Ishikawa (cell line): ENCODE data around the gene PXN.

Source experiments
- CEBPB ChIP-seq: IDR thresholded peaks from 2 replicates; pipeline ENCODE4 v1.6.1; 2012
- CREB1 ChIP-seq: IDR thresholded peaks from 2 replicates; pipeline ENCODE4 v1.6.1; 2012; ENCODE audit warnings: low read depth
- NFIC ChIP-seq: IDR thresholded peaks from 2 replicates; pipeline ENCODE4 v1.6.1; 2012
- TEAD4 ChIP-seq: IDR thresholded peaks from 2 replicates; pipeline ENCODE4 v1.6.1; 2012
- TF ChIP-seq, protein P1 (sequence below): IDR thresholded peaks from 2 replicates; pipeline ENCODE4 v1.6.1; 2012; ENCODE audit warnings: low read depth, mild to moderate bottlenecking
- TF ChIP-seq, protein P2 (sequence below): IDR thresholded peaks from 2 replicates; pipeline ENCODE4 v1.6.1; 2012

DNA sequence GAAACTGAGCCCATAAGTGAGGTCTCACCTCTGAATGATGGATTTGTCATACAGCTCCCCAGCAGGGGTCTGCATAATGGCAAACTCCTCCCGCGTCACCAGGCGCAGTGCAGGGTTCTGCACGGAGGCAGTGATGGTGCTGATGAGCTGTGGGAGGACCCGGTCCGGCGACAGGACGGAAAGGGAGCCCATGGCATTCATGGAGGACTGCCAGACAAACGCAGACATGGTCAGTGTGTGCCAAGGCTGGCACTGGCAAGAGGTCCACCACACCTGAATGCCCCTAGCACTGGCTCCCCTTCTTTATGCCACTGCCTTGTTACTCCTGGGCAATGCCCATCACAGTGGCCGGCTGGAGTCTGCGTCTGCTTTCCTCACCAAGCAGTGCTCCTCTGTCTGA is 103.7 kb downstream of the PXN start:
- TF ChIP-seq CEBPB: no peak
- no peak for TF ChIP-seq TEAD4
- no peak for TF ChIP-seq NFIC
- TF ChIP-seq, protein P1, sequence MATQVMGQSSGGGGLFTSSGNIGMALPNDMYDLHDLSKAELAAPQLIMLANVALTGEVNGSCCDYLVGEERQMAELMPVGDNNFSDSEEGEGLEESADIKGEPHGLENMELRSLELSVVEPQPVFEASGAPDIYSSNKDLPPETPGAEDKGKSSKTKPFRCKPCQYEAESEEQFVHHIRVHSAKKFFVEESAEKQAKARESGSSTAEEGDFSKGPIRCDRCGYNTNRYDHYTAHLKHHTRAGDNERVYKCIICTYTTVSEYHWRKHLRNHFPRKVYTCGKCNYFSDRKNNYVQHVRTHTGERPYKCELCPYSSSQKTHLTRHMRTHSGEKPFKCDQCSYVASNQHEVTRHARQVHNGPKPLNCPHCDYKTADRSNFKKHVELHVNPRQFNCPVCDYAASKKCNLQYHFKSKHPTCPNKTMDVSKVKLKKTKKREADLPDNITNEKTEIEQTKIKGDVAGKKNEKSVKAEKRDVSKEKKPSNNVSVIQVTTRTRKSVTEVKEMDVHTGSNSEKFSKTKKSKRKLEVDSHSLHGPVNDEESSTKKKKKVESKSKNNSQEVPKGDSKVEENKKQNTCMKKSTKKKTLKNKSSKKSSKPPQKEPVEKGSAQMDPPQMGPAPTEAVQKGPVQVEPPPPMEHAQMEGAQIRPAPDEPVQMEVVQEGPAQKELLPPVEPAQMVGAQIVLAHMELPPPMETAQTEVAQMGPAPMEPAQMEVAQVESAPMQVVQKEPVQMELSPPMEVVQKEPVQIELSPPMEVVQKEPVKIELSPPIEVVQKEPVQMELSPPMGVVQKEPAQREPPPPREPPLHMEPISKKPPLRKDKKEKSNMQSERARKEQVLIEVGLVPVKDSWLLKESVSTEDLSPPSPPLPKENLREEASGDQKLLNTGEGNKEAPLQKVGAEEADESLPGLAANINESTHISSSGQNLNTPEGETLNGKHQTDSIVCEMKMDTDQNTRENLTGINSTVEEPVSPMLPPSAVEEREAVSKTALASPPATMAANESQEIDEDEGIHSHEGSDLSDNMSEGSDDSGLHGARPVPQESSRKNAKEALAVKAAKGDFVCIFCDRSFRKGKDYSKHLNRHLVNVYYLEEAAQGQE: no peak
- TF ChIP-seq CREB1: no peak
- TF ChIP-seq, protein P2, sequence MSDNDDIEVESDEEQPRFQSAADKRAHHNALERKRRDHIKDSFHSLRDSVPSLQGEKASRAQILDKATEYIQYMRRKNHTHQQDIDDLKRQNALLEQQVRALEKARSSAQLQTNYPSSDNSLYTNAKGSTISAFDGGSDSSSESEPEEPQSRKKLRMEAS: no peak
